ENCODE data around the gene RGS12. TPM values are rescaled to one million over a fixed set of nuclear protein-coding genes. Genes with fewer than 3 reads are reported as not detected.

Gene RGS12
- total RNA-seq, 4 donors from 2014 or later = 11.3 to 27.6 (median 14.6) TPM

GRCh38 chr4:3340038-3340699 is 47.3 kb downstream of the RGS12 start:
- ATAC-seq (ENCODE audit: low FRiP score) = no peak
- no peak for DNase-seq (ENCODE audit: low spot score)
- TF ChIP-seq CTCF (IDR thresholded peaks at IDR 0.05) = no peak

- TF ChIP-seq CTCF (IDR thresholded peaks at IDR 0.05) = no peak
- DNase-seq (ENCODE audit: low spot score) (no peak), ATAC-seq (ENCODE audit: low FRiP score) (no peak)
Measured at GRCh38 chr4:3340700-3341083, 47.9 kb downstream of the RGS12 start.

- DNase-seq (ENCODE audit: low spot score) = no peak
- no peak for TF ChIP-seq CTCF (IDR thresholded peaks at IDR 0.05)
- no peak for ATAC-seq (ENCODE audit: low FRiP score)
Measured at GRCh38 chr4:3341760-3342159, 48.9 kb downstream of the RGS12 start.

GRCh38 chr4:3342182-3342854 is 49.5 kb downstream of the RGS12 start:
- ATAC-seq (ENCODE audit: low FRiP score) = no peak

More at GRCh38 chr4:3342182-3342854, 49.5 kb downstream of the RGS12 start:
- no peak for TF ChIP-seq CTCF (IDR thresholded peaks at IDR 0.05)
- no peak for DNase-seq (ENCODE audit: low spot score)

Other genes with a start within 250 kb of the RGS12 start
- not detected for gene HTT-AS, start 218.5 kb upstream of the RGS12 start, total RNA-seq
- gene HTT, start 218.3 kb upstream of the RGS12 start, total RNA-seq = 10 to 100 TPM; 37.6 to 78.7 (median 56.3) TPM
- 1 to 10 TPM in 2 of 4 donors, under 1 TPM in 2; 0.31 to 1.1 (median 0.86) TPM for gene MSANTD1, start 43.9 kb upstream of the RGS12 start, total RNA-seq
- not detected for gene HGFAC, start 148.9 kb downstream of the RGS12 start, total RNA-seq
- not detected for gene DOK7, start 170.3 kb downstream of the RGS12 start, total RNA-seq
- gene LRPAP1, start 239.4 kb downstream of the RGS12 start, total RNA-seq = 100 to 1,000 TPM; 119 to 141 (median 127) TPM